GM23338 (cell line): ENCODE data around the gene SLC4A3. TPM values are rescaled to one million over a fixed set of nuclear protein-coding genes. Genes with fewer than 3 reads are reported as not detected.

ENCODE experiments used
- ATAC-seq: fragments of 200-7000 bp; cut with Tn5 transposase; 3 replicates; pipeline ENCODE4 v1.9.1; 2020
- DNase-seq: peaks from one replicate; pipeline ENCODE4 v3.0.0-alpha.2; 2015; ENCODE audit warnings: low spot score
- H2AFZ ChIP-seq: fragments of 200-600 bp; sonication (generic); 2 replicates; pipeline ENCODE4 v1.8.0; 2016; ENCODE audit warnings: antibody characterized with exemption, mild to moderate bottlenecking, moderate library complexity
- H3F3A ChIP-seq: fragments of 200-600 bp; sonication (generic); replicated peaks from 2 replicates; pipeline ENCODE4 v1.8.0; 2017; ENCODE audit warnings: antibody characterized with exemption, mixed run types, low read depth
- H3K27ac ChIP-seq: fragments of 200-600 bp; sonication (generic); 2 replicates; pipeline ENCODE4 v1.6.1; 2016; ENCODE audit warnings: low read depth
- H3K27me3 ChIP-seq: fragments of 200-600 bp; sonication (generic); 2 replicates; pipeline ENCODE4 v1.8.0; 2016; ENCODE audit warnings: mild to moderate bottlenecking, mixed run types, moderate library complexity; ENCODE audit not compliant: insufficient read depth
- H3K36me3 ChIP-seq: fragments of 200-600 bp; sonication (generic); 2 replicates; pipeline ENCODE4 v1.8.0; 2016; ENCODE audit warnings: mild to moderate bottlenecking; ENCODE audit not compliant: insufficient read depth
- H3K4me1 ChIP-seq: fragments of 200-600 bp; sonication (generic); 2 replicates; pipeline ENCODE4 v1.8.0; 2016; ENCODE audit warnings: mild to moderate bottlenecking, moderate library complexity; ENCODE audit not compliant: insufficient read depth
- H3K4me2 ChIP-seq: fragments of 200-600 bp; sonication (generic); 2 replicates; pipeline ENCODE4 v1.7.1; 2017; ENCODE audit warnings: mixed run types
- H3K4me3 ChIP-seq: fragments of 200-600 bp; sonication (generic); 2 replicates; pipeline ENCODE4 v1.6.1; 2016; ENCODE audit warnings: mixed run types
- H3K79me2 ChIP-seq: fragments of 200-600 bp; sonication (generic); replicated peaks from 2 replicates; pipeline ENCODE4 v1.8.0; 2017; ENCODE audit warnings: mild to moderate bottlenecking; ENCODE audit not compliant: insufficient read depth
- H3K9me2 ChIP-seq: fragments of 200-600 bp; sonication (generic); 2 replicates; pipeline ENCODE4 v1.8.0; 2017; ENCODE audit not compliant: insufficient read depth
- H4K20me1 ChIP-seq: fragments of 200-600 bp; sonication (generic); replicated peaks from 2 replicates; pipeline ENCODE4 v1.8.0; 2017; ENCODE audit warnings: mild to moderate bottlenecking; ENCODE audit not compliant: insufficient read depth
- H3K27ac Mint-ChIP-seq: 2 replicates; pipeline ENCODE4 v1.8.0; 2020; ENCODE audit warnings: inconsistent platforms, mild to moderate bottlenecking, moderate library complexity, mixed read lengths
- H3K27me3 Mint-ChIP-seq: 3 replicates; pipeline ENCODE4 v1.8.0; 2022; ENCODE audit warnings: low read depth, mild to moderate bottlenecking, moderate library complexity, mixed read lengths, inconsistent platforms; ENCODE audit not compliant: insufficient read depth, poor library complexity
- H3K36me3 Mint-ChIP-seq: 3 replicates; pipeline ENCODE4 v1.8.0; 2021; ENCODE audit warnings: low read depth, mild to moderate bottlenecking, inconsistent platforms, moderate library complexity, mixed read lengths
- H3K4me1 Mint-ChIP-seq: 3 replicates; pipeline ENCODE4 v1.8.0; 2020; ENCODE audit warnings: mild to moderate bottlenecking, inconsistent platforms, mixed read lengths
- H3K4me3 Mint-ChIP-seq: 3 replicates; pipeline ENCODE4 v1.8.0; 2021; ENCODE audit warnings: moderate library complexity, mild to moderate bottlenecking, inconsistent platforms, mixed read lengths
- H3K9me3 Mint-ChIP-seq: 3 replicates; pipeline ENCODE4 v1.8.0; 2020; ENCODE audit warnings: moderate library complexity, mild to moderate bottlenecking, inconsistent platforms, mixed read lengths
- EZH2 ChIP-seq: fragments of 200-600 bp; sonication (generic); IDR thresholded peaks from one replicate; pipeline ENCODE4 v1.8.0; 2017; ENCODE audit warnings: antibody characterized with exemption, mild to moderate bottlenecking, low read depth; ENCODE audit not compliant: unreplicated experiment
- EZH2phosphoT487 ChIP-seq: fragments of 200-600 bp; sonication (generic); IDR thresholded peaks from one replicate; pipeline ENCODE4 v1.8.1; 2018; ENCODE audit warnings: antibody characterized with exemption; ENCODE audit not compliant: unreplicated experiment
- JUNB ChIP-seq: IDR thresholded peaks from one replicate; pipeline ENCODE4 v1.6.1; 2016; ENCODE audit warnings: antibody characterized with exemption; ENCODE audit not compliant: unreplicated experiment
- NANOG ChIP-seq: IDR thresholded peaks from 2 replicates; pipeline ENCODE4 v1.6.1; 2016; ENCODE audit warnings: antibody characterized with exemption, borderline replicate concordance
- POLR2AphosphoS5 ChIP-seq: IDR thresholded peaks from 2 replicates; pipeline ENCODE4 v1.6.1; 2016; ENCODE audit warnings: antibody characterized with exemption, low read depth
- STAT1 ChIP-seq: IDR thresholded peaks from one replicate; pipeline ENCODE4 v1.6.1; 2016; ENCODE audit warnings: antibody characterized with exemption; ENCODE audit not compliant: unreplicated experiment
- ZNF114 ChIP-seq: fragments of 250-450 bp; sonication (Bioruptor Pico); IDR thresholded peaks from 2 replicates; pipeline ENCODE4 v1.5.0; 2020; ENCODE audit warnings: mild to moderate bottlenecking, moderate library complexity
- polyA plus RNA-seq: library from polyadenylated mRNA; unstranded; fragments of >200 nt; fragmentation: Nextera tagmentation; extraction: Ambion mirVana; gene quantifications from 2 replicates; pipeline ENCODE4 v1.2.1, GENCODE V29; 2016
- total RNA-seq: library from RNA; depleted of rRNA; stranded (reverse); fragments of >200 nt; shearing (Covaris generic); gene quantifications from 2 replicates; pipeline ENCODE4 v1.2.3, GENCODE V29; 2014
- TF ChIP-seq, protein P1 (sequence below): IDR thresholded peaks from 2 replicates; pipeline ENCODE4 v1.6.1; 2016; ENCODE audit warnings: antibody characterized with exemption
- TF ChIP-seq, protein P2 (sequence below): IDR thresholded peaks from one replicate; pipeline ENCODE4 v1.6.1; 2018; ENCODE audit warnings: antibody characterized with exemption; ENCODE audit not compliant: unreplicated experiment
- TF ChIP-seq, protein P3 (sequence below), 2 experiments: fragments of 200-600 bp in 1 of 2; sonication (generic) in 1 of 2; conservative IDR thresholded peaks; 2 replicates each; pipeline versions ENCODE4 v1.5.1 to v1.6.1; 2016 to 2017; ENCODE audit warnings: antibody characterized with exemption in 2 of 2, low read depth in 2 of 2, mild to moderate bottlenecking in 2 of 2, moderate library complexity in 1 of 2

Gene SLC4A3
- total and polyA plus RNA-seq, 2 experiments from 2014 or later = 3.6 to 6.8 TPM

DNA sequence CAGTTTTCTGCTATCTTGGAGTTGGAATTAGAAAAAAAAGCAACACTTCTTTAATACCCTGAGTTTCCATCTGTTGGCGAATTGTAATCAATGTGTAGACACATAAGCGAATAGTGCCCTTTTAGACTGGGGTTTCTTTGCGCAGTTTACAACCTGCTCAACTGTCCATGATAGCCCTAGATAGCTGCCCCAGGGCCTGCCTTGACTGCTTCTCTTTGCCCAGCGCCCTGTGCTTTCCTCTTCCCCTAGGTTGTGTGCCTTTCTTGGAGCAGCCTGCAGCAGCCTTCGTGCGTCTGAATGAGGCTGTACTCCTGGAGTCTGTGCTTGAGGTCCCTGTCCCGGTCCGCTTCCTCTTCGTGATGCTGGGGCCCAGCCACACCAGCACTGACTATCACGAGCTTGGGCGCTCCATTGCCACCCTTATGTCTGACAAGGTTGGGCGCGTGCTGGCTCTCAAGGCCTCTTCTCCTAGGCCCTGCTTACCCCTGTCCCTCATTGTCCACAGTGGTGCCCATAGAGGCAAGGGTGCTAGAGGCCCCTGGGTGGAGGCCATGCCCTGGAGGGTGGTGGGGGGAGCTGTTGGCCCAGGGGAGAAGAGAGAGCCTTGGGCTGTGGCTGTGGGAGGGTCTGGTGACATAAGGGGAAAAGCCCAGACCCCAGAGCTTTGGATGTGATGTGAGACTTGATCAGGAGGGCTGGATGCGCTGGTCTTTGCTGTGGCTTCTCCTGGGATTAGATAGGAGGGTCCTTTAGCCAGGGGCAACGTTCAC, 6.9 kb downstream of the SLC4A3 start (continued):
- TF ChIP-seq POLR2AphosphoS5 (no peak), JUNB (no peak), ZNF114 (CRISPR knock-in tag) (no peak), EZH2 (no peak), NANOG (no peak), EZH2phosphoT487 (no peak)
- TF ChIP-seq, protein P1, sequence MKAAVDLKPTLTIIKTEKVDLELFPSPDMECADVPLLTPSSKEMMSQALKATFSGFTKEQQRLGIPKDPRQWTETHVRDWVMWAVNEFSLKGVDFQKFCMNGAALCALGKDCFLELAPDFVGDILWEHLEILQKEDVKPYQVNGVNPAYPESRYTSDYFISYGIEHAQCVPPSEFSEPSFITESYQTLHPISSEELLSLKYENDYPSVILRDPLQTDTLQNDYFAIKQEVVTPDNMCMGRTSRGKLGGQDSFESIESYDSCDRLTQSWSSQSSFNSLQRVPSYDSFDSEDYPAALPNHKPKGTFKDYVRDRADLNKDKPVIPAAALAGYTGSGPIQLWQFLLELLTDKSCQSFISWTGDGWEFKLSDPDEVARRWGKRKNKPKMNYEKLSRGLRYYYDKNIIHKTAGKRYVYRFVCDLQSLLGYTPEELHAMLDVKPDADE = no peak

DNA sequence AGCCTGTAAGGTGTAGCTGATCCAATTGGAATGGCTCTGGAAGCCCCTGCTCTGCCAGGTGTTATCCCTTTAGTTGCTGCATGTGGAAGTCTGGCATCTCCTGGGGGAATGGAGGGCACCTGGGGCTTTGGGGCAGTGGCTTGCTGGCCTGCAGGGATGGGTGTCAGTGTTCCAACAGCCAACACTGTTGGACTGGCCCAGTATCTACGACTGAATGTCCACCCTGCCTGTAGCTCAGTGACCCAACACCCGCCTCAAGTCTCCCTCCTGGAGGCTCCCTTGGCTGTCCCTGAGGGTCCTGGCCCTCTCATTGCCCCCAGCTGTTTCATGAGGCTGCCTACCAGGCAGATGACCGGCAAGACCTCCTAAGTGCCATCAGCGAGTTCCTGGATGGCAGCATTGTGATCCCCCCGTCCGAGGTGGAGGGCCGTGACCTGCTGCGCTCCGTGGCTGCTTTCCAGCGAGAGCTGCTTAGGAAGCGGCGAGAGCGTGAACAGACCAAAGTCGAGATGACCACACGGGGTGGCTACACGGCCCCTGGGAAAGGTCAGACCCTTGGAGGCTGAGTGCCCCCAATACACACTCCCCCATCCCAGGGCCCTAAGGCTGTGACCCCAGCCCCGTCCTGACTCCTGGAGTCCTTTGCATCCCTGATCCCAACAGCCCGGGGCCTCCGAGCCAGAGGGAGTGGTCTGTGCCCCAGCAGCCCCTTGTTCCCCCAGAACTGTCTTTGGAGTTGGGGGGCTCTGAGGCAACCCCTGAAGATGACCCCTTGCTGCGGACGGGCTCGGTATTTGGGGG, 7.7 kb downstream of the SLC4A3 start:
- Histone ChIP-seq H3K4me1 (no peaks in the 10 kb centered on the region), H3K27ac (no peak overlapping the region), H3K4me2 (no peak overlapping the region), H3K9me2 (no peaks in the 10 kb centered on the region), H3F3A (no peaks in the 10 kb centered on the region), H3K27me3 (no peaks in the 10 kb centered on the region), H2AFZ (no peak overlapping the region), H3K79me2 (no peaks in the 10 kb centered on the region), H4K20me1 (no peaks in the 10 kb centered on the region), H3K36me3 (no peaks in the 10 kb centered on the region), H3K4me3 (no peak overlapping the region)
- H3K27ac Mint-ChIP-seq = no peak overlapping the region
- H3K4me1 Mint-ChIP-seq = peaks cover 4% of the 10 kb centered on the region; the same call in 2 of the 3 replicates
- ATAC-seq (no peak), DNase-seq (no peak)
- no peaks in the 10 kb centered on the region; the same call in 2 of the 3 replicates for H3K9me3 Mint-ChIP-seq
- H3K36me3 Mint-ChIP-seq = peaks cover 2% of the 10 kb centered on the region; the same call in 1 of the 3 replicates
- no peak overlapping the region for H3K4me3 Mint-ChIP-seq
- peaks cover 13% of the 10 kb centered on the region for H3K27me3 Mint-ChIP-seq
- TF ChIP-seq, protein P2, sequence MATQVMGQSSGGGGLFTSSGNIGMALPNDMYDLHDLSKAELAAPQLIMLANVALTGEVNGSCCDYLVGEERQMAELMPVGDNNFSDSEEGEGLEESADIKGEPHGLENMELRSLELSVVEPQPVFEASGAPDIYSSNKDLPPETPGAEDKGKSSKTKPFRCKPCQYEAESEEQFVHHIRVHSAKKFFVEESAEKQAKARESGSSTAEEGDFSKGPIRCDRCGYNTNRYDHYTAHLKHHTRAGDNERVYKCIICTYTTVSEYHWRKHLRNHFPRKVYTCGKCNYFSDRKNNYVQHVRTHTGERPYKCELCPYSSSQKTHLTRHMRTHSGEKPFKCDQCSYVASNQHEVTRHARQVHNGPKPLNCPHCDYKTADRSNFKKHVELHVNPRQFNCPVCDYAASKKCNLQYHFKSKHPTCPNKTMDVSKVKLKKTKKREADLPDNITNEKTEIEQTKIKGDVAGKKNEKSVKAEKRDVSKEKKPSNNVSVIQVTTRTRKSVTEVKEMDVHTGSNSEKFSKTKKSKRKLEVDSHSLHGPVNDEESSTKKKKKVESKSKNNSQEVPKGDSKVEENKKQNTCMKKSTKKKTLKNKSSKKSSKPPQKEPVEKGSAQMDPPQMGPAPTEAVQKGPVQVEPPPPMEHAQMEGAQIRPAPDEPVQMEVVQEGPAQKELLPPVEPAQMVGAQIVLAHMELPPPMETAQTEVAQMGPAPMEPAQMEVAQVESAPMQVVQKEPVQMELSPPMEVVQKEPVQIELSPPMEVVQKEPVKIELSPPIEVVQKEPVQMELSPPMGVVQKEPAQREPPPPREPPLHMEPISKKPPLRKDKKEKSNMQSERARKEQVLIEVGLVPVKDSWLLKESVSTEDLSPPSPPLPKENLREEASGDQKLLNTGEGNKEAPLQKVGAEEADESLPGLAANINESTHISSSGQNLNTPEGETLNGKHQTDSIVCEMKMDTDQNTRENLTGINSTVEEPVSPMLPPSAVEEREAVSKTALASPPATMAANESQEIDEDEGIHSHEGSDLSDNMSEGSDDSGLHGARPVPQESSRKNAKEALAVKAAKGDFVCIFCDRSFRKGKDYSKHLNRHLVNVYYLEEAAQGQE = no peak
- TF ChIP-seq ZNF114 (CRISPR knock-in tag) = no peak
- TF ChIP-seq JUNB = no peak
- TF ChIP-seq, protein P3, sequence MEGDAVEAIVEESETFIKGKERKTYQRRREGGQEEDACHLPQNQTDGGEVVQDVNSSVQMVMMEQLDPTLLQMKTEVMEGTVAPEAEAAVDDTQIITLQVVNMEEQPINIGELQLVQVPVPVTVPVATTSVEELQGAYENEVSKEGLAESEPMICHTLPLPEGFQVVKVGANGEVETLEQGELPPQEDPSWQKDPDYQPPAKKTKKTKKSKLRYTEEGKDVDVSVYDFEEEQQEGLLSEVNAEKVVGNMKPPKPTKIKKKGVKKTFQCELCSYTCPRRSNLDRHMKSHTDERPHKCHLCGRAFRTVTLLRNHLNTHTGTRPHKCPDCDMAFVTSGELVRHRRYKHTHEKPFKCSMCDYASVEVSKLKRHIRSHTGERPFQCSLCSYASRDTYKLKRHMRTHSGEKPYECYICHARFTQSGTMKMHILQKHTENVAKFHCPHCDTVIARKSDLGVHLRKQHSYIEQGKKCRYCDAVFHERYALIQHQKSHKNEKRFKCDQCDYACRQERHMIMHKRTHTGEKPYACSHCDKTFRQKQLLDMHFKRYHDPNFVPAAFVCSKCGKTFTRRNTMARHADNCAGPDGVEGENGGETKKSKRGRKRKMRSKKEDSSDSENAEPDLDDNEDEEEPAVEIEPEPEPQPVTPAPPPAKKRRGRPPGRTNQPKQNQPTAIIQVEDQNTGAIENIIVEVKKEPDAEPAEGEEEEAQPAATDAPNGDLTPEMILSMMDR (conservative IDR thresholded peaks at IDR 0.05; ENCODE audit: low read depth in 2 of 2) = no peak
- TF ChIP-seq EZH2 = no peak
- TF ChIP-seq STAT1 = no peak
